Fibroblast of skin of back (primary cell): Measurements from ENCODE around the gene SPDYC. TPM values are rescaled to one million over a fixed set of nuclear protein-coding genes. Genes with fewer than 3 reads are reported as not detected.

ENCODE experiments used
- DNase-seq: peaks from one replicate; pipeline ENCODE4 v3.0.0-alpha.2; 2013
- polyA plus RNA-seq, 2 experiments: library from polyadenylated mRNA; unstranded; fragments of 120-200 nt; gene quantifications; one replicate each; pipeline ENCODE4 v1.2.1, GENCODE V29; 2013; ENCODE audit not compliant: insufficient read length in 2 of 2

Gene SPDYC, protein sequence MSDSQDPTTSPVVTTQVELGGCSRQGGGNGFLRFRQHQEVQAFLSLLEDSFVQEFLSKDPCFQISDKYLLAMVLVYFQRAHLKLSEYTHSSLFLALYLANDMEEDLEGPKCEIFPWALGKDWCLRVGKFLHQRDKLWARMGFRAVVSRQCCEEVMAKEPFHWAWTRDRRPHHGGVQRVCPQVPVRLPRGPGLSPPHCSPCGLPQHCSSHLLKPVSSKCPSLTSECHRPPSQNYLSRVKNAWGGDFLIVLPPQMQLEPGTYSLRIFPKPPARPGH
- not detected for polyA plus RNA-seq (2013, experiment 1 of 2; ENCODE audit: insufficient read length)
- not detected for polyA plus RNA-seq (2013, experiment 2 of 2; ENCODE audit: insufficient read length)

DNA sequence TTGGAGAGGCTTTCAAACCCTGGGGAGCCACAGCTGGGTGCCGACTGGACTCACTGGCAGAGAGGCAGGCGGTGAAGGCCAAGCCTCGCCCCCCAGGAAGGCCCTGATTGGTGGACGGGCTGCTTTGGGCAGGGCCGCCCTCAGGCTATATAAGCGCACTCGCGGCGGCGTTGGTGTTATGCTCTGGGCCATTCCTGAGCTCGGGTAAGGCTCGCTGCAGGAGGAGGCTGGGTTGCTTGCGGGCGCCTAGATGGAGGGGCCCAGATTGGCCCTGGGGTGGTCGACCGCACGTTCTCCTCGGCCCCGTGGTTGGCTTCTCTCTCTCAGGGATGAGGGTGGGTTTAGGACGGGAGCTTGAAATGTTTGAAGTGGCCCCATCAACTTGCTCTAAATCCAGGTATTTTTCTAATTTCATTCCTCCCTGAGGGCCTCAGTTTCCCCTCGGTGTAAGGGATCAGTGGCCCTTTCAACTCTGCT, at the start of gene SPDYC:
TSS of gene SPDYC (plus strand) at position 176 of the 477 bp plus-strand sequence. CDS start 1,125 bp downstream, outside the sequence.
- DNase-seq: no peak

DNA sequence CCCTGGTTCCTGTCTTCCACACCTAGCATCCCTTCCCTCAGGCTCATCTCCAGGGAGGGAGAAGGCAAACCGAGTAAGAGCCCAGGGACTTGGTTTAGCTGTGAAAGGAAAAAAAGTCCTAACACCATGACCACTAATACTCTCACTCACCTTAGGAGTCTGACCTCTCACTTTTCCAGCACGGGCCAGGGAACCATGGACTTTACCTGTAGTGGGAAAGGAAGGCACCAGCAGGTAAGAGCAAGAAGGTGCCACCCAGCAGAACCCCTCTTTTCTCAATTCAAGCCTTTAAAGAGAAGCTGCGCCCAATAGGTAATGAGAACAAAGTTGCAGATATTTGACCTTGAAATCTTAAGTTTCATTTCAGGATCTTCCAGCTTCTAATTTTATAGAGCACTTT, 49.2 kb upstream of the SPDYC start:
- DNase-seq: no peak

DNA sequence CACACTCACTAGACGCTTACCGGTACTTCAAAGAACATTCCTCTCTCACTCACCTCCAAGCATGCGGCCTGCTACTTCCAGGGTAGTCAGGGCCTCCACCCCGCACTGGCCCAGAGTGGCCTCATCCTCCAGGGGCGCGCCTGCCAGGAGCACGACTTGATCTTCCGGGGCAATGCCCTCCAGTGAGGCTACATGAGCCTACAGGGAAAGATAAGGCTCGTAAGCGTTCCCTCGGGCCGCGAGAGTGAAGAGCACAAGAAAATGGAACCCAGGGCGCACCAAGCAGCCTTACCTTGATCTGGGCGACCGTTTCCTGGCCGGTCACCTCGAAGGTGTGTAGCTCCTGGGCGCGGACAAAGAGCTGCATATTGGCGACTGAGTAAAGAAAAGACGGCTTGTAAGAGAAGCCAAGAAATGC, 48.6 kb upstream of the SPDYC start:
- no peak for DNase-seq

DNA sequence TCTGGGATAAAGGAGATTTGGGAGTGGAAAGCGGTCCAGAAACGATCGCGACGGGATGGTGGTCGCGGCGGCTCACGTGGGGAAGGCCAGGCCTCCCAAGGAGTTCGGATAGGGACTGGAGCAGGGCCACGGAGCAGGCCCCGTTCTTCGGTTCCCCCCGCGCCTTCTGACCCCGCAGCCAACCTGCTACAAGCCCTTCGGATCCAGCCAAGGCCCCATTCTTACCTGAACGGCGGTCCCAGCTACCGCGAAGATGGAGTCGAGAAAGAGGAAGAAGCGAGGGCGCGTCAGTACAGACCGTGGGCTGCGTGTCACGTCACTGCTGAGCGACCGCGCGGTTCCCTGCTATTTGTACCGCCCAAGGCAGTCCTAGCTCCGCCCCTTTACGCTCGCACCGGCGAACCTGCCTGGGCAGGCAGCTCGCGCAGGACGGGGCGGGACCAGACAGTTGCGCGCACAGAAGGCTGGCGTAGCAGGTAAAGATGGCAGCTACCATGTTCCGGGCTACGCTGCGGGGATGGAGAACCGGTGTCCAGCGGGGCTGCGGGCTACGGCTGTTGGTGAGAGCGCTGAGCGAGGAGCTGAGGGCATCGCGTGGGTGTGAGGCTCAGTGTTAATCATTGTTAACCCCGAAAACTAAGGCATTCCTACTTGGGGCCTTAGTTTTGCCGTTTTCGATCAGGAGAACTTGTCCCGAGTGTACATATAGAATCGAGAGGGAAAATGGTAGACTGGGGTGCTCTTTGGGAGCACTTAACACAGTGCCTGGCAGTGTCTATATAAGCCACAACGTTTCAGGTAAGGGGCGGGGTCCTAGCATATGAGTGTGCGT, 48.0 kb upstream of the SPDYC start, which contains the start of the genes FAU and MRPL49:
TSS of gene FAU (minus strand) at position 270 of the 832 bp plus-strand sequence. CDS start 321 bp downstream, outside the sequence.
TSS of gene MRPL49 (plus strand) at position 457 of the 832 bp plus-strand sequence. CDS start at position 483, 26 bp downstream.
- peak; percentile 96 for DNase-seq

DNA sequence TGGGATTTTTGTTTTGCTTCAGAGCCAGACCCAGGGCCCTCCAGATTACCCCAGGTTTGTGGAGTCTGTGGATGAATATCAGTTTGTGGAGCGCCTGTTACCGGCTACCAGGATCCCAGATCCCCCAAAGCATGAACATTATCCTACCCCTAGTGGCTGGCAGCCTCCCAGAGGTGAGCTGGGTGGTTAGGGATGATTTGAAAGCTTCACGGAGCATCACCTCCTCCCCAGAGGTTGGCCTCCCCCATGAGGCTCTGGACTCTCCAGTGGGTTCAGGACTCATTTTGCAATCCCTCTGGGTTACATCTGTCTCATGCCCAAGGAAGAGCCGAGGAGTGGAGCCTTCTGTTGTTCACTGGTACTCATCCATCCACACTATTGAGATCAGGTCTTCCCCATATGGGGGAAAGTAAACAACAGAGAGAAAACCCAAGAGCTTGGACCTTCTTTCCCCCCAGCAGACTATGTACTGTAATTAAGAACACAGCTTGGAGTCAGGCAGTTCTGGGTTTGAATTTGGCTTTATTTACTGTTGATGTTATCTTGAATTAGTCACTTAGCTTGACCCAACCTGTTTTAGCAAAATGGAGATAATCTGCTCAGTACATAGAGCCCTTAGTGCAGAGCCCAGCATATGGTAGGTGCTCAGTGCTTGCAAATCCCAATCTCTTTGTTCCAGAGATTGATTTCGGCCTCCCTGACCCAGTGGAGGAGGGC, 45.4 kb upstream of the SPDYC start:
- no peak for DNase-seq

DNA sequence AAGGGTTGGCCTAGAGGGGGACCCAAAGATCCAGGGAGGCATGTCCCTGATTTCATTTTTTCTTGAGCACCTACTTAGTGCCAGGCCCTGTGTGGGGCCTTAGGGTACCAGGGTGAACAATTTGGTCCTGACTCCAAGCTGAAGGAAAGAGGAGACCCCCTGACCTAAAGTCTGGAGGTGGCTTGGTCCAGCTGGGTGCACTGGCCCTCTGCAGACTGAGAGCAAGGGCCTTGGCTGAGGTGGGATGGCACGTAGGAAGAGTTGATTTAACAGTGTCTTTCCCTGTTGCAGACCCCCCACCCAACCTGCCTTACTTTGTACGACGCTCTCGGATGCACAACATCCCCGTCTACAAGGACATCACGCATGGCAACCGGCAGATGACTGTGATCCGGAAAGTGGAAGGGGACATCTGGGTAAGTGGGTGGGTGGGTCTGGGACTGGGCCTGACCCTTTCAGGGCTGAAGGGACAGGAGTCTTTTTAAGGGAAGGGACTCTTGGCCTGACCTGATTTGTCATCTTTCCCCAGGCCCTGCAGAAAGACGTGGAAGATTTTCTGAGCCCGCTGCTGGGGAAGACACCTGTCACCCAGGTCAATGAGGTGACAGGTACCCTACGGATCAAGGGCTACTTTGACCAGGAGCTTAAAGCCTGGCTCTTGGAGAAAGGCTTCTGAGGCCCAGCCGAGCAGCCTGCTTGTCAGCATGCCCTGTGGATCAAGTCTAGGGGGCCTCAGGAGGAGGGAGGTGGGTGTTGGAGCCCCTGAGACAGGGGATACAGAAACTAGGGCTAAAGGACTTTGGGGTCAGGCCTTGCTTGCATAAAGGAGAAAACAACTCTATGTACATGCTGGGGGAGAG, 44.6 kb upstream of the SPDYC start:
- DNase-seq: no peak

DNA sequence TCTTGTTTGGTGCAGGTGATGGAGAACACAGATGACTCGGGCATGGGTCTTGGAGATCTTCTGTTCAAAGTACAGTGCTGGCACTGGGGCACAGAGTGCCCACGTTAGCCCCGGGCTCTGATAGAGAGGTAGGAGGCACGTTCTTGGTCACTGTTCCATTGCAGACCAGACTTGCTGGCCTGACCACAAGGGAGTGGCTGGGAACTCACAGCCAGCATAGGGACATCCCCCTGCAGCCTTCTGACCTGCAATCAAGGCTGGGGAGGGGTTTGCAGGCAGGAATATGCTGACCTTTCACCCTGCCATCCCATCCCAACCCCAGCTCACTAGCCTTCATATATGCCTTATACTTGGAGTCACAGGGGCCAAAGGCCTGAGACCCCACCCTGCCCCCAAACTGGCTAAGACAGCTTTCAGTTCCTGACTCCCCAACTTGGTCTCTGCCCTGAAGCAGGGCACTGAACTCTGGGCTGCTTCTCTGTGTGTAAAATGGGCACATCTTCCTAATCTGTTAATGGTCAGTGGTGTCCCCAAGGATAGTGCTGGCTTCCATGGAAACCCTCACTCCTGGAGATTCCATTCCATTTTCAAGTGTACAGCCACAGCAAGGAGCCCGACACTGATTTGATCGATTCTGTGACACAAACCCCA, 43.3 kb upstream of the SPDYC start:
- DNase-seq: no peak

DNA sequence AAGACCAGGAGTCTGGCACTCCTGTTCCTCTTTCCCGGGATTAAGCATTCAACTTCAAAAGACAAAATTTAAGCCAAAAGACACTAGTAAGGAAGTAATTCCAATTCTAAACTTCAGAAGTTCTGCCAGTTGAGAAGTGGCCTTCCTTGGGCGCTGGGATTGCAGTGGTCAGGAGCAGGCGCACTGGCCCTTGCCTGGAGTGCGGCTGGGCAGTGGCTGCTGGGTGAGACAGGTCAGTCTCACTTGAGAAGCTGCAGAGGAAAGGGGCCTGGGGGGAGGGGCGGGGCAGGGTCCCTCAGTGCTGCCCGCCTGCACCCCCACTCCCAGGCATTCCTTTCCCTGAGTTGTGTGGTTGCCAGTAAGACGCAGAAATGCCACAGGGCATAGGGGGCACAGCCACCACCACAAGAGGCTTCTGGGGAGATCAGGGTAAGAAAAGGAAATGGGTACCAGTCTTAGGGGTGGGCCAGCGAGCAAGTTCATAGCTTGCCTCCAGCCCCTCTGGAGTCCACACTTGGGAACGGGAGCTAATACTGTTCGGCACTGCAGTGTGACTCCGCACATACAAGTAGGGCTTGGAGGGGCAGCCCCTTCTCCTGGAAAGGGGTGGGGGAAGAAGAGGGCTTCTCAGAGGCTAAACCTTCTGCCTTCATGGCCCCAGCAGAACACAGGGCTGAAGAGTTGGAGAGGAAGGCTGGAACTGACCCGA, 42.4 kb upstream of the SPDYC start:
- DNase-seq: no peak

DNA sequence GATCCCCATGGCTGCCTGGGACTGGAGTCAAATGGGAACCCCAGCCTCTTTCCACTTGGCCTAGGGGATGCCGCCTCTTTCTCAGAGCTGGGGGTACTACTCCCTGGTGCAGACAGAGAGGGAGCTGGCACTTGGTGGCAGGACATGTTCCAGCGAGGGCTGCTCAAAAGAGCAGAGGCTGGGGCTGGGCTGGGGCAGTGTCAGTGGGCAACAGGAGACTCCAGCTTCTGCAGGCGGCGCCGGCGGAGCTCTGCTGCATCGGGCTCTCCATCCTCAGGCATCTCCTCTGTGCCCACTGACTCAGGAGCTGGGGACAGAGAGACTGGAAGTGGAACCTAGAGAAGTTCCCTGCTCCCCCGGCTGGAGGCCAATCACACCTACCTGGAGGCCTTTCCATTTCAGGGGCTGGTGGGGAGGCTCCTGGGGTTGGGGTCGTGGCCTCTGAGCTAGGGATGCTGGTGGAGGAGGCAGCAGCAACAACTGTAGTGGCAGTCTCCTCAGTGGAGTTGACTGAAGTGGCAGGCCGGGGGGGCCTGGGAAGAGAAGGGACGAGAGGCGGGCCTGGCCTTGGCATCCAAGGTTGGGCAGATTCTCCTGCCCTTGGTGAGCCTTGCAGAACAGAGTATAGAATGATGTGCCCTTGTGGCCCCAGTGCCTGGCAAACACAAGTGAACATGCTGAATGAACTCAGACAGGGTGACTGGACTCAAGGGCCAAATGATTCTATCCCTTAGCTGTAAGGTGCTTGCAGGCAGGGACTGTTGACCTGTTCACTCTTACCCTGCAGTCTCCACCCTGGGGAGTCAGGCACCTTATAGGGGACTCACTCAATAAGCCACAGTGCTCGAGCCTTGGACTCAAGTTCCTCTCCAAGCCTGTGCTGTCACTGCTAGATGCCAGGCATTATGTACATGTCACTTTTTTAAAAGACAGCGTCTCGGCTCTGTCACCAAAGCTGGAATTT, 41.6 kb upstream of the SPDYC start:
- DNase-seq: no peak

DNA sequence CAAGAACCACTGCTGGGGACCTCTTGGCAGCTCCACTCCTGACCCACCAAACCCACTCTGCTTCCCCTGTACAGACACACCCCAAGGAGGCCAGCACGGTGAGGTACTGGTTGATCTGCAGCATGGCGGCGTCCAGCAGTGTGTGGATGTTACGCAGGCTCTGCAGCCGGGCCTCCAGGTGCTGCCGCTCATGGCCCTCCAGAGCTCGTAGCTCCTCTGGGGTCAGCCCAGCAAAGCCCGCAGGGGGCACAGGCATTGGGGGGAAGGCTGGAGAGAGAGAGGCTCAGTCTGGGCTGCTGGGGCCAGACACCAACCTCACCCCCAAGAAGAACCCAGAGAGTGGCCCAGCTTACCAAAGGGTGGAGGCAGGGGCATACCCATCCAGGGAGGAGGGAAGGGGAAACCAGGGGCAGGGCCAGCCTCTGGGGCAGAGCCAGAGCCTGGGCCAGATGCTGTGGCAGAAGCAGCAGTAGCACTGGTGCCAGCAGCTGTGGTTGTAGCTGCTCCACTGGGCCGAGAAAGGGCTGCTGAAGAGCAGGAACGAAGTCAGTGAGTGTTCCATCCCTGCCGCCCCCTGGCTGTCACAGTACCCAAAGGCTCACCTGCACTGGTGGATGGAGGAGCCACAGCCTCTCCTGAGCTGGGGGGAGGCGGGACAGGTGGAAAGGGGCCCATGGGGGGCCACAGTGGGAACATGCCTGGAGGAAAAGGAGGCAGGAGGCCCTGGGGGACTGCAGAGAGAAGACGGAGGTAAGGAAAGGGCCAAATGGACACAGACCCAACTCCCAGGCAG, 40.2 kb upstream of the SPDYC start:
- DNase-seq: no peak

DNA sequence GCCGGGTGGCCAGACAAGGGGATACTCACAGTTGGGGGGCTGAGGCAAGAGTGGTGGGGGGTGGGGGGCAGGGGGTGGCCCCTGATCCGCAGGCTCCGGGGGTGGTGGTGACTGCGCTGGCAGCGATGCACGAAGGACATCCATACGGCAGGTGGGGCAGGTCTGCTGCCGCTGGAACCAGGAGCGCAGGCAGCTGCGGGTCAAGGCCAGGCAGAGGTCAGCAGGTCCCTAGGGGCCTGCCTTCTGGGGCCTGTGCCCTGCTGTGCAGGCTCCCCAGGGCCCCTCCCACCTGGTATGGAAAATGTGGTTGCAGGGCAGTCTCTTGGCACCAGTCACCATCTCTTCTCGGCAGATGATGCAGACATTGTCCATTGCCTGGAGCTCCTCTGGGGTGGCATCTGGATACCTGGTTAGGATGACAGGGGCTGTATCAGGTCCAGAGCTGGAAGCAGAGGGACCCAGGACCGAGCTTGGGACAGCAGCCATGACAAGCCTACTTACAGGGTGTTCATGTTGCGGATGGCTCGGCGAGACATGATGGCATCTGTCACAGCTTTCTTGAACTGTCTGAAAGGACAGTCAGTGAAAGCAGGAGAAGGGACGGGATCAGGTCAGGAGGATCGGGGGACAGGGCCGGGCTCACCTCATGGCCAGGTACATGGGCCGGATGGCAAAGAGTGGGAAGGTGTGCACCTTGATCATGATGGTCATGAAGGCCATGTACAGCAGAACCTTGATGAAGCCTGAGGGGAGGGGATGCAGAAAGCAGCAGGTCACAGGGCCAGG, 39.2 kb upstream of the SPDYC start:
- no peak for DNase-seq

DNA sequence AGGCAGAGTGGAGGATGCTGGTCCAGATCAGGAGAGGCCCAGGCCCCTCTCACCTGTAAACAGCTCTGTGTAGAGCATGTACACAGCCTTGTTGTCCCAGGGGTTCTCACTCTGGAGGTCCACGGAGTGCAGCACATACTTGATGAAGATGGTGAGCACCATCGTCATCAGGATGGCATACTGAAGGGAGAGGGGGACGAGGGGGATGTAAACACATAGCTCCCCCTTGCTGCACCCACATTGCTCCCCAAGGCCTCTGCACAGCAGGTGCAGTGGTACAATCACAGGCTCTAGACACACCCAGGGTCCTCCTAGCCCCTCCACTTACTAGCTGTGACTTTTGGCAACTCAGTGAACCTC, 38.6 kb upstream of the SPDYC start:
- DNase-seq: no peak

DNA sequence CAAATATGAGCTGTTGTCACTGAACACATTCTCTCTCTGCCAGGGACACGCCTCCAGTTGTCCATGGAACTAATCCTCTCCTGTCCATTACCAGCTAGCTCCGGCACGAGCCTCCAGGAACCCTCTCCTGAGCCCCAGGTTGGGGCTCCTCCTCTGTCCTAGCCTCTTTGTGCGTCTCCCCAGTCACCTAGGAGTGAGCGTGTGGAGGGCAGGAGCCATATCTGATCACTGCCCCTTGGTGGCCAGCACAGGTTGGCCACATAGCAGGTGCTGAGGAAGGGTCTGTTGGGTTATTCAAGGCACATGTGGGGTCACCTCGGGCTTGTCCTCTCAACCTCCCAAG, 38.2 kb upstream of the SPDYC start:
- DNase-seq: no peak

DNA sequence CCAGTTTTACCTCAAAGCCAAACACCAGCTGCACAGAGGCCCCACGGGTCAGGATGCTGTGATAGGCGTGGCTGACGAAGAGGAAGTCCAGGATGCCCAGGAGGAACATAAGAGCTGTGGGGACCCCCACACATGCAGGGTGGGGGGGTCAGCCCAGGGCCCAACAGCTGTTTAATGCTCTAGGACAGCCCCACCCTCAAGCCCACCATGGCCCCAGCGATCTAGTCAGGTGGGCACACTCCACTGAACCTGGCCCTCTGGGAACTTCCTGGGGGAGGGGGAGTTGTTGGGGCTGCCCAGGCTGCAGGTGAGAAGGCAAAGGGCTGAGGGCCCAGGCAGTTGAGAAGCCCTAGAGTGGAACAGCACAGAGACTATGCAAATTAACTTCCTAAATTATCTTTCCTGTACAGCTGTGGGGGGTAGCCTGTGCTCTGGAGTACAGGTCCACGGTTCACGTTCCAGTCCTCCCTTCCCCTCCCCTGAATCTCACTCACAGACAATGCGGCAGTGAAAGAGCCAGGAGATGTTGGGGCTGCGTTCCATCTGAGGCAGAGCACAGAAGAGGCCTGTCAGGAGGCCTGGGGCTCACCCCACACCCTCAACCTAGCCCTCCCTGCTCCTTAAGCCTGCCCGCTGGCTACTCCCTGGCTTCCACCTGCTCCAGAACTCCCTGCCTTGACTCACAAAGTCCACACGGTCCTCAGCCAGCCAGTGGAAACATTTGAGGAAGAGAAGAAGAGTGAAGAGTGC, 37.6 kb upstream of the SPDYC start:
- DNase-seq: no peak

DNA sequence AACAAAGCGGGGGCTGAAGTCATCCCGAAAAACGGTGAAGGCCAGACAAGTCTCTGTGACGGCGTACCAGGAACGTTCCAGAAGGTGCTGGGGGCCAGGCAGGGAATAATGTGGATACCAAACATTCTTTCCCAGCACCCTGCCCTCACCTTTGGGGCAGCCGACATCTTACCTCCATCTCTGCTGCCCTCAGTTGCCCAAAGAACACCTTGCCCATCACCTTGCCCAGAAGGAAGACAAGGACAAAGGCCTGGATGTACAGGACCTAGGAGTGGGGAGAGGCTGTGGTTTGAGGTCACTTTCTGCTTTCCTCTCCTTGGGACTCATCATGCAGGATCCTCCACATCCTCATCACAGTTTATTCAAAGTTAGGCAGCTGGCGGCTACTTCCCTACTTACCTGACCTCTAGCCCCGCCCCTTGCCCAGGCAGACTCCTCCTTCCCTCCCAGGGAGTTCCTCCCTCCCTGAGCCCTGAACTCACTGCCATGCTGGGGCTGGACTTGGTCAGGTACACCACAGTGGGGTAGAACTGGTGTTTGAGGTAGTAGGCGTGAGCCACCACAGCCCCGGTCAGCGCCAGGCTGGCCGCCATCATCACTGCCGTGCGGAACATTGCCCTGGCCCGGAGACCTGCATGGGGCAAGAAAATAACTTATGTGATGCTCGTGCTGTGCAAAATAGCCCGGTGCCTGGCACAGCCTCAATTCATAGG, 36.9 kb upstream of the SPDYC start:
- DNase-seq: no peak

DNA sequence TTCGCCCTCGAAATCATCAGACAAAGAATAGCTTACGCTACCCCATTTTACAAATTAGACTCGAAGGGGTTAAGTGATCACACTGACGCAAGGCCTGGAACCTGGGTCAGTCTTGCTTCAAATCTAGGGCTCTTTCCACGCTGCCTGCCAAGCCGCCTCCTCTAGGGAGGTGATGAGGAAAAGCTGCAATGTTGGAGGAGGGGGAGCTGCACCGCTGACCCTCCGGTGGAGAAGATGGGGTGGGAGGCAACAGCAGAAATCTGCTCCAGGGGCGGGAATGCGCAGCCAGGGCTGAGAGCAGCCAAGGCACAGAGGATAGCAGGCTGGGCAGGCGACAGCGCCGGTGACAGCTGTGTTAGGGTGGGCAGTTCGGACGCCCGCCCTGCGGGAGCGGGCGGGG, 36.3 kb upstream of the SPDYC start:
- no peak for DNase-seq
